GM19328 (cell line): ENCODE results near the gene RHOA.

ENCODE experiments used
- ATAC-seq: cut with Tn5 transposase; IDR thresholded peaks from one replicate; pipeline ENCODE4 v1.9.1; 2021; ENCODE audit warnings: mild to moderate bottlenecking, moderate library complexity; ENCODE audit not compliant: unreplicated experiment

RHOA gene

GRCh38 chr3:49411968-49412631 lies at the start of gene RHOA, which contains the start of gene TCTA:
Gene RHOA (minus strand): TSS chr3:49411976. CDS start chr3:49375589, 36,387 bp downstream.
Gene TCTA (plus strand): TSS chr3:49412423. CDS start chr3:49412427, 4 bp downstream.
- ATAC-seq: peak; percentile 66

GRCh38 chr3:49460956-49461355 lies 49.2 kb upstream of the RHOA start:
- no peak for ATAC-seq

GRCh38 chr3:49460188-49460890 lies 48.6 kb upstream of the RHOA start:
- no peak for ATAC-seq

GRCh38 chr3:49456466-49456865 lies 44.7 kb upstream of the RHOA start:
- no peak for ATAC-seq

- no peak for ATAC-seq
Measured at GRCh38 chr3:49454898-49455681, 43.3 kb upstream of the RHOA start.

- no peak for ATAC-seq
Measured at GRCh38 chr3:49454458-49454857, 42.7 kb upstream of the RHOA start.

GRCh38 chr3:49453621-49454020 lies 41.8 kb upstream of the RHOA start:
- ATAC-seq: no peak

- no peak for ATAC-seq
Measured at GRCh38 chr3:49445391-49445790, 33.6 kb upstream of the RHOA start.

- no peak for ATAC-seq
Measured at GRCh38 chr3:49434731-49435130, 23.0 kb upstream of the RHOA start.

- ATAC-seq: no peak
Measured at GRCh38 chr3:49428752-49429080, 16.9 kb upstream of the RHOA start.

- ATAC-seq: no peak
Measured at GRCh38 chr3:49427586-49427985, 15.8 kb upstream of the RHOA start.

GRCh38 chr3:49424816-49425215 lies 13.0 kb upstream of the RHOA start:
- ATAC-seq: no peak

- no peak for ATAC-seq
Measured at GRCh38 chr3:49422379-49423248, 10.8 kb upstream of the RHOA start, which contains the start of gene AMT. Gene AMT (minus strand): TSS chr3:49422473. CDS start chr3:49422450, 23 bp downstream.

GRCh38 chr3:49421890-49422378 lies 10.2 kb upstream of the RHOA start:
- ATAC-seq: no peak

GRCh38 chr3:49417516-49418120 lies 5.8 kb upstream of the RHOA start:
- no peak for ATAC-seq

- ATAC-seq: no peak
Measured at GRCh38 chr3:49416867-49417266, 5.1 kb upstream of the RHOA start.

GRCh38 chr3:49415931-49416601 lies 4.3 kb upstream of the RHOA start:
- no peak for ATAC-seq

- ATAC-seq: no peak
Measured at GRCh38 chr3:49414753-49415152, 3.0 kb upstream of the RHOA start.

- ATAC-seq: no peak
Measured at GRCh38 chr3:49413338-49413734, 1.6 kb upstream of the RHOA start.
